Renal cortical epithelial cell (primary cell): Measurements from ENCODE around the gene ENC1. TPM values are rescaled to one million over a fixed set of nuclear protein-coding genes. Genes with fewer than 3 reads are reported as not detected.

Experiments used
- DNase-seq: peaks from one replicate; pipeline ENCODE4 v3.0.0-alpha.2; 2011; ENCODE audit warnings: low read depth
- total RNA-seq: library from RNA; depleted of rRNA; stranded (reverse); fragments of >200 nt; gene quantifications from 2 replicates; pipeline ENCODE4 v1.2.3, GENCODE V29; 2014

Gene ENC1
- total RNA-seq, 1 donor from 2014 or later: 44.5 TPM

DNA sequence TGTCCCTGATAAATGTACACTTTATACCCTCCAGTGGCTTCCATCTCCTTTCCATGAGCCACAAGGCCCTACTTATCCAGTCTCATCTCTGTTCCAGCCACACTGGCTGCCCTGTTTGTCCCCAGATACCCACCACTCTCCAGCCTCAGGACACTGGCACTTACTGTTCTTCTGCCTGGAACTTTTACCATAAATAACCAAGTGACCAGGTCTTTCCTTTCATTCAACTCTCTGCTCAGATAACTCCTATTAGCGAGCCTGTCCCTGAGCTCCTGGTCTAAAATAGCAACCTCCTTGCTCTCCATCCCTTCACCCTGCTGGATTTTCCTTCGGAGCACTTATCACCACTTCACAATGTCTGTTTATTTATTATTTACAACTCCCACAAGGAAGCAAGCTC is 16.6 kb upstream of the ENC1 start:
- no peak for DNase-seq

DNA sequence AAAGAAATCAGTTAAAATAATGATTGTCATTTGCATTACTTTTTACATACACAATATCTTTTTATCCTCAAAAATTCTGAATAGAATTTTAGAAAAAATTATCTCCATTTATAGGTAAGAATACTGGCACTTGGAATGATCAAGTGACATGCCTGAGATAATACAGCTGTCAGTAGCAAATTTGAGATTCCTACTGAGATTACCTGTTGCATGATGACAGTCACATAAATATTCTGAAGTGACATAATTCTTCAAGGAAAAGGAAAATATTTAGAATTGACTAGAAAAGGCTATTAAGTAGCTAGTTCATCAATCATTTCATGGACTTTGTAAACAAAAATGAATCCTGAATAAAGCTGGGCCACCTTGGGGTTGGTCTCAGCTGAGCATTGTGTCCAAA is 15.2 kb upstream of the ENC1 start:
- no peak for DNase-seq

DNA sequence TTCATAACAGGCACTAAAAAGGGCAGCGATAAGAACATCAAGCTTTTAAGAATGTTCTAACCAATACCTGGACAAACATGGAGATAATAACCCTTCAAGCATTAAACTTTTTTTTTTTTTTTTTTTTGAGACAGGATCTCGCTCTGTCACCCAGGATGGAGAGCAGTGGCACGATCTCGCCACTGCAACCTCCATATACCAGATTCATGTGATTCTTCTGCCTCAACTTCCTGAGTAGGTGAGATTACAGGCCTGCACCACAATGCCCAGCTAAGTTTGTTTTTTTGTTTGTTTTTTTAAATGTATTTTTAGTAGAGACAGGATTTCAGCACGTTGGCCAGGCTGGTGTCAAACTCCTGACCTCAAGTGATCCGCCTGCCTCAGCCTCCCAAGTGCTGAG is 14.7 kb upstream of the ENC1 start:
- no peak for DNase-seq

DNA sequence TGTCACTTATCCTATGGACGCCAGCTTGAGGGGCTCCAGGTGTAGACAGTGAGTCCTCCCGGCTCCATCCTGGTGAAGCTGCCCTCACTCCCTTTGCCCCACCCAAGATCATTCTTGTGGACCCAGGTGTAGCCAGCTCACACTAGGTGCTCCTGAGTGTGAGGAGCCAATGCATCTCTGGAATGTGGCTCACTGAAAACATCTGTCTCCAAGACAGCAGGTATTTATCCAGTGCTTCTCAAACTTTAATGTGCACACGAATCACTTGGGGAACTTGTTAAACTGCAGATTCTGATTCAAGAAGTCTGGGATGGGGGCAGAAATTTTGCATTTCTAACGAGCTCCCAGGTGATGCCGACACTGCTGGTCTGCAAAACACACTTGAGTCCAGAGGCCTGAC is 13.5 kb upstream of the ENC1 start:
- DNase-seq: no peak

DNA sequence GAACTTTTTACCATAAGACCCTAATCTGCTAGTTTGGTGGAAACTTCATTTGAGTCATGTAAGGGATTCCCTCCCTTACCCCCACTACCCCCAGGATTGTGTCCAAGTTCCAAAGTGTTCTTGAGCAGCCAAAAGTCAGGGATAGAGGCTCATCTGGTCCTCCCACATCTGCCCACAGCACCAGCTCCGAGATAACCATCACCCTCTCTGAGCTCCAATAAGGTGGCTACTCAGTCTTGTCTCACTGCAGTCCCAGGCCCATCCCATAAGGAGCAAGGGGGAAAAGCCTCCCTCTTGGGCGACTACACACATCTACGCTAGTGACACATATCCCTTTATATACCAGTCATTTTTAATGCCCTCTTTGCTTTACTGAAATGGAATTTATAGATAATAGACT is 12.0 kb upstream of the ENC1 start:
- DNase-seq: no peak

DNA sequence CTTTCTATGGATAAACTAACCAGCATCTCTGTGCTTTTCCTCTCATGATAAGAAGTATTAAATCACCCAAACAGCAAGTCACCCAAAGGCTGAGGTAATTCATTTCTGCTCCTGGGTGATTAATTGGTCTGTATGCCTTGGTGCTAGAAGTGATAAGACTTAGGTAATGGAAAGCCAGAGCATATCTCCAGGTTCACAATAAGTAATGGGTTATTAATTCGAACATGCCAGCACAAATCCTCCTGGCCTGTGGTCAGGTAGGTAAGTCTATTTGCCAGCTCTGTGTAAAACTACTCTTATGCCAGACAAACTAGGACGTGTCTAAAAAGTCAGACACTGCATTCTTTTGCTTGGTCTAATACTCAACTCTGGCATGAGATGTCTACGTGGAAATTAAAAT is 11.2 kb upstream of the ENC1 start:
- DNase-seq: no peak

DNA sequence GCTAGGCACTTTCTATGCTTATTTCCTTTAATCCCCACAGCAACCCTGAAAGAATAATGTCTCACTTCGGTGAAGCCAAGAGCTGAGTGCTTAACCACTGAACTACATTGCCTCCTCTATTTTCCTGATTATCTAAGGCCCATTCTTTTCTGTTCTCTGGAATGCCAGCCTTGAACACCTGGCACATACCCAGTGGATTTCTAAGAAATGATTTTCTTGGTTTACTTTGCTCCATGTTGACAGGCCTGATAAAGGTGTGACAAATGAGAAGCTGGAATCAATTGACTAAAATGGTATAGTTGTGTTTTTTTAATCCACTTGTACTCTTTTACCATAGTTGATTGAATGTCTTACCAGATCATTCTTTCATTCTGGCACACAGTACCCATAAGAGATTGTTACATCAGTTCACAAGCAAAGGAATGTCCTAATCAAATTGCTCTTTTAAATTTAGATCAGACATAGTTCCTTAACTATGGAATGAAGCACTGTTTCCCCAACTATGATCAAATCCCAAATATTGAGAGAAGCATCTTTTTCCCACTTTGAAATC is 9.0 kb upstream of the ENC1 start:
- DNase-seq: no peak

DNA sequence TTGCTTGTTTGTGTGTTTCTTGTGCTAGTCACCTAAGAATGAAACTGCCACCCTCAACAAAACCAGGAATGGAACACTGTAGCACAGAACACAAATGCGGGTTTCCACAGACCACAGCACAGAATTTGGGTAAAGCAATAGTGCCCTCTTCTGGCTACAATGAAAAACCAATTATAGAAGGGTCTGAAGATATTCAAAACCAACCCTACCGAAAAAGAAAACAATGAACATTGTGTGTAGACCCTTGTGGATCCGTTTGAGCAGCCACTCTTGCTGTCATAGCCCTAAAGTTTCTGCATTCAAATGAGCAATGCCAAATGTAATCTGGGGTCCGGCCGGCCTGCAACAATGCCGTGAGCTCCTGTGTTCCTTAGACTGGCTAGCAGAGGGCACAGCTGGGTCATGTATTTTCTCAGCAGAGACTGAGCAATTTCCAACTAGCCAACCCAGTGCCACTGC is 8.3 kb upstream of the ENC1 start:
- DNase-seq: peak; percentile 70

DNA sequence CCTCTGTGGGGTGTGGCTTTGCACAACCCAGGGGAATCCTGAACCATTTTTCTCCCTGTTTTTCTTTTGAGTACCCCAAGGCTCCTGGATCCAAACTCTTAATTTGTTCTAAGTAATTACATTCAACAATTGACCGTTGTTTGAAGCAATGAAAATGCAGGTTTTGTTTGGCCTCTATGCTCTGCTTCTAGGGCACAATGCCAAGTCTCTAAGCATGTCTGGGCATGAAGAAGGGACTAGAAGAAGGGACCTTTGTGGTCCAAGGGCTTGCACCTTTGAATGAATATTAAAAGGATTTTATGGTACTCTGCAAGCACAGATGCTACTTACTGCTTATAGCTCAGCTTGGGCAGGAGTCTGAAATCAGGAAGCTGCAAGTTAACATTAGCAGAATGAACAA is 6.6 kb upstream of the ENC1 start:
- DNase-seq: no peak

DNA sequence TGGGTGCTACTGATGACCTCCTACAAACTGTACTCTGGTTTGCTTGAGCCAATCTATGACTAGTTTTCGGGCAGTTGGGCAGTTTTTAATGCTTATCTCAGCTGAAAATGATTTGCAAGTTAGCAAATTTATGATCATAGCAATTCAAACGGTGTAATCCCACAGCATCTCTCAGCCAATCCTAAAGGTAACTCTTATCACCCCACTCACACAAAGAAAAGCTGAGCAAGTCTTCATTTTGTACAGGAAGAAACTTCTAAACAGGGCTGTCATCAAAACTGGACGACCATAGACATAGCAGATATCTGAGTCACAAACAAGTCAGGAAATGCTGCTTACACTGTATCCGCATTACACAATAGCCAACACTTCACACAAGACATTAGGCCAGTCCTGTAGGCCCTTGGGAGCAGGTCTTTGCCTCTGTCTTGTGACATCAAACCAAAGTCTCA is 2.6 kb upstream of the ENC1 start:
- peak; percentile 97 for DNase-seq

DNA sequence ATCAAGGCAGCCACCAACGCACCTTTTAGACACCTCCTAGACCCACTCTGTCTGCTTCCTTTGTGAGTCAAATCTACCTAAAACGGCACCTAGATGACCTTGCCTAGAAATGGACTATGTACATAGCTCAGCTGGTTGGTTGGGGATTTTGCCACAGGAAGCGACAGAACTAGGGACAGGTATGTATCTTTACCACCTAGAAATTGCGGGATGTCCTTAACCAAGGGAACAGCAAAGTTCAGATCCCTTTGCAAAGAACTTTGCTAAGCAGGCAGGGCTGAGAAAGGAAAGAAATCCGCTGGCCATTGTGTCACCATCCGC is 2.0 kb upstream of the ENC1 start:
- no peak for DNase-seq

DNA sequence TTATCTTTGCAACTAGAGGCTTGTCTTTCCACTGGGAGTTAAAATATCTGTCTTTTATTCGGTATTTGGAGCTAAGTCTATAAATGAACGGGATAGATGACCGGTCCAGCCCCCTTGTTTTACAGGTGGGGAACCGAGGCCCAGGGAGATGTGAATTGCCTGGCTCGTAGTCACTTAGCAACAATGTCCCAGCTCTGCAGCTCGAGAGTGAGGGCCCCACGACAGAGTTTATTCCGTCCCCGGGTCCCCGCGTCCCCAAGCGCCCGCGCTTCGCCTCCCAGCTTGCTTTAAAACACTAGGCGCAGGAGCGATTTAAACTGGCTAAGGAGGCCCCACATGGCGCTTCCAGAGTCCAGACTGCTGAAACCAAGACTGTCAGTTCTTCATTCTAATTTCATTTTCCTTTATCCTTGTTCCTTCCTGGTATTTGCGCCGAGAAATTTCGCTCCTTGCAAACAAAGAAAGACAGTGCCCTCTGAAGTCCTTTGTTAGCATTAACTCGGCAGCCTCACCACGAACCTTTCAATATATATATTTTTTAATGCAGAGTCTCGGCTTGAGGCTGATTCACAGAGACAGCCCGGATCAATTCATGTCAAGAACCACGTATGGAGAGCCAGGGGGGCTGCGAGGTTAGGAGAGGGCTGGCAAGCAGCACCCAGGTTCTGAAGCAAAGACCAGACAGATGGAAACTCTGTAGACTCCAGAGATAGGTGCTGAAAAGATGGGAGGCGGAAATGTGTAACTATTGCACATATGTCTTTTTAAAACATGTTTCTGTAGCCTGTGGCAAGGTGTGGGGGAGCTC is 1.4 kb upstream of the ENC1 start:
- peak; percentile 84 for DNase-seq

DNA sequence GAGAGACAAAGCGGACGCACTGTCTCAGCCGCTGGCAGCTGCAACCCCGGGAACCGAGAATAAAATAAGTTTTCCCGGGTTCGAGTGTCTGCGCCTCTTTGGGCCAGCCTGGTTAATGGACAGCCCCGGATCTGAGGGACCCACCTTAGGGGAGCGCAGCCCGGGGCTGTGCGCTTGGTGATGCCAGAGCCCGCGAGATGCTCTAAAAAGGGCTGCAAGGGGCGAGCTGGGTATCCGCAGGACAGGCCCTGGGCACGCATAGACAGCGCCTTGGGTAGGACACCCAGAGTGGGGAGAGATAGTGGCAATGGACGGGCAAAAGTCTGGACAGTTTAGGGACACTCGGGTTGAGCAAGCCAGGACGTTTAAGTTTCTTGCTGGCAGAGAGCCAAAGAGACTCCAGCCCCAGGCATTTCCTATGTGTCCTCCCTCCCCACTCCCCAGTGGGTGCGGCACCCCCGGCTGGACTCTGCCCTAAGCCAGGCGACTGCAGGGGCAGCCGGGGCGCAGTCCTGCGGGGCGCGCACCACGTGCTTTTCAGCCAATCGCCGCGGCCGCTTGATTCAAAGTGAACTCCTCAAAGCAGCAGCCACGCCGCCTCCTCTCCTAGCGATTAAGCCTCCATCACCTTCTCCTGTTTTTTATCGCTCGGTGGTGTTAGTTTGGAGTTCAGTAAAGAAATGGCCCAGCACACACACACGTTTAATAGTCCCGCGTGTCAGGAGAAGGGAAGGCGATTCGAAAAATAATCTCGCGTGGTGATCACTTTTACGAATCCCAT is 616 bp upstream of the ENC1 start:
- DNase-seq: no peak

DNA sequence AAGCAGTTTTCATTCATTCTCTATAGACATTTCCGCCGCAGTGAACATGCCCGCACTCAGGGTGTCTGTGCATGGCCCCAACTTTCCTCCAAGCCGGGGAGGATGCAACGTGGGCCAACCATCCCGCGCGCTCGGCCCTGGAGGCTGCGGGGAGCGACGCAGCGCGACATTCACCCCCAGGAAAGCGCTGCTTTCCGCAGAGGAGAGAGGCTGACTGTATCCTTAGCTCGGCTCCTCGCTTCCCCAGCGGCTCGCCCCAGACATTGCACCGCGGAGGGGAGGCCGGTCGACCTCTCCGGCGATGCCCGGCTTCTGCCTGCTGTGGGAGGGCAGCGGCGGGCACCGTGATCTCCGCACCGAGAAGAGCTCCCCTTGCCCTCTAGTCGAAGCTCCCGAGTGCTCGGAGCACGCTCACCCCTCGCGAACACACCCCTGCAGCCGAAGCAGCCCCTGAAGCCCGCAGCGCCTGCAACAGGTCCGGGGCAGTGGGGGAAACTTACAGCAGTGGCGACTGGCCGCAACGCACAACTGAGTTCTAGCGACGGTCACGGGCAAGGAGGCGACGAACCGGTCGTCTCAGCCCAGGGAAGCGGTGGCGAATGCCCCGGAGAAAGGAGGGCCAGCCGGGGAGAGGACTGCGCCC is 600 bp downstream of the ENC1 start:
- no peak for DNase-seq

DNA sequence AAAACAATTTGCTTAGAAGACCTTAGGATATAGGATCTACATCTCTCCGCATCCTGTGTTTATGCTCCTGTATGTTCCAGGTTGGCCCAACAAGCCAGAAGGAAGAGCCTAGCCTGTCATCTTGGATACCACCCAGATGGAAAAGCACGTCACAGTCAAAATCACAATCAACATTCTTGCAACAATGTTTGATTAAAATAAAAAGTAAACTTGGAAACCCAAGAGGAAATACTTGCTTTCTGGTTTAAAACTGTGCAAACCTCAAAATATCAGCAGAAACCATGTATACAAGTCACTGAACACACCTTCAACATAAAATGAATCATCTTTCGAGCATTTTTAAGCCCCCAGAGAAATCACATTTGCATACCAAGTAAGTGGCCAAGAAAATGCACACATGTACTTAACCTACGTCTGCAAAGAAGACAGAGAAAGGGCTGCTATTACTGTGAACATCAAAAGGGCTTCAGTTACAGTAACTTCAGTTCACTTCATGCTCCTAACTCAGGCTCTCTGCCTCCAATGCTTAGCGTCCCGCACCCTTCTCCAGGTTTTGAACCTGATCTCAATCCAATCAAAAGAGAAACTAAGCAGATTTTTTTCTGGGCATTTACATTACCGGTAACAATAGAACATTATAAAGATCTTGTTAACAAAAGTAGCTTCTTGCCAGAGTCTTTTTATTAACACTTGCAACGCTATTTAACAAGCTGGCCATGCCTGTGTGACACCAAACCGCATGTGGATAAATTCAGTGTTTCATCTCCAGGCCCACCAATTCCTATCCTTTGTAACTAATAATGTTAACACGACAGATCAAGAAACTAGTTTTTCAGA is 1.3 kb downstream of the ENC1 start:
- DNase-seq: peak; percentile 68

DNA sequence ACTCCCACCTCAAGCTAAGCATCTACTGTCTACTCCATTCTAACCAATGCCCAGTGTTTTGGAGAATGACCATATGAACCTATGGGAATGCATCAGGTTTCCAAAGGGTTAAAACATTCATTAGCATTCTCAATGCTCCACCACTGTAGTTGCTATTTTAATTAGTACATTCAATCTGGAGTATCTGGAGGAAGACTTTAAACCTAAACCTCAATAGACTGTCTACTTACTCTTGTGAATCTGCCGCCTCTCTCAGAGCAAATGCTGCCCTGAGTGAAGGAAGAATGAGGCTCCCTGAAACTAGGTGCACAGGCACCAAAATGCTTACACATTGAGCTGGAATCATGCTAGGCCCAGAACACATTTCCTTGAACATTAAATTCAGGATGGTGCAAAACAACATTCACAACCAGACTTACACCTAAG is 2.0 kb downstream of the ENC1 start:
- DNase-seq: no peak

DNA sequence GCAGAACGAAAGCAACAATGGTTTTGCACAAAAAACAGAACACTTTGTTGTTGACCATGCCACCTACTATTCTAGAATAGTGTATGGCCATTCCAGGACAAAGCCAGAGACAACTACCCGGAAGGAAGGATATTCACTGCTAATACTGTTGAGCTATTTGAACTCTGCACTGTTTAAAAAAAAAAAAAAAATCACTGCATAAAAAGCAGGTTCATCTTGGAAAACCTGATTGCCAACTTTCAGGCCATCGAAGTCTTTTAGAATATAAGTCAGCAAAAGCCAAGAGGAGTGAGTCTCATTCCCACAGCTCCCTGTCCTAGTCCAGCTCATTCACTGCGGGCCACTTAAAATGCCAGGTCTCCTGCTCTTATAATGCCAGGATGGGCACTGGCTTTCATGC is 4.0 kb downstream of the ENC1 start:
- no peak for DNase-seq

DNA sequence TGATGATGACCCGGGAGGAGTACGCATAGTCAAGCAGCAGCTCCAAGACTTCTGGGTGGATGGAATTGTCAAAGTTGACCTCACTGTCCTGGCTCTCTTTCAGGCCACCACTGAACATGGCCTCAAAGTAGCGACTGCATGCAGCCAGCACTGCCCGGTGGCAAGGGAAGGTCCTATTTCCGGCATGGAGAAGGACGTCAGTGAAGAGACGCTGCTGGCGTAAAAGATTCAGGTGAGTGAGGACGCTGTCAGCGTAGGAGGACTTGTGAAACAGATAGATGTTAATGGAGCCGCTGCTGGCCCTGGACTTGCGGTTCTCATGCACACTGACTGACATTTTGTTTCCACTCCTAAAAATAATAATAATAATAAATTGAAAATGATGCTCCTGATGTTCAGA is 4.4 kb downstream of the ENC1 start:
- DNase-seq: no peak

DNA sequence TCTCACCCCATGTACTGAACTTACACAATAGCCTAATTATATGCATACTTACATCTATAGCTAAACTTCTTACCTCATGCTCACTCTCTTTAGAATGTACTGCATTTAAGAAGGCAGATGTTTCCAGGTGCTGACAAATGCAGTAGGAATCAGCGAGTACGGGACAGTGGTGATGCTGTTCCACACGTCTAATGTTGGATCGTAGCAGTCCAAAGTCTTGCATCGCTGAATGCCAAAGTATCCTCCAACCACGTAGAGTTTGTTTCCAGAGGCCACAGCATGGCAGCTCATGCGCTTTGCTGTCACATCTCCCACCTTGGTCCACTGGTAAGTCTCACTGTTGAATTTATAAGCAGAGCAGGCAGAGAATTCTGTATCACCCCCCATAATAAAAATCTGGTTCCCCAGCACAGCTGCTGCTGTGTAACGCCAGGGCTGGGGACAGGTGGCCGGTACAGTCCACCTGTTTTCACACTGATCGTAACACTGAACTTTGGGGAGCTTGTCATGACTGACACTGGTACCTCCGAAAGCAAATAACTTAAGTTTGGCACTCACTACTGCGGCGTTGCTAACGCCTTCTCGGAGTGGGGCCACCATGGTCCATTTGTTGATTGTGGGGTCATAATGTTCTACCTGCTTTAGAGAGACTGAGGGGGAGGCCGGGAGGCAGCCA is 5.8 kb downstream of the ENC1 start:
- DNase-seq: no peak

DNA sequence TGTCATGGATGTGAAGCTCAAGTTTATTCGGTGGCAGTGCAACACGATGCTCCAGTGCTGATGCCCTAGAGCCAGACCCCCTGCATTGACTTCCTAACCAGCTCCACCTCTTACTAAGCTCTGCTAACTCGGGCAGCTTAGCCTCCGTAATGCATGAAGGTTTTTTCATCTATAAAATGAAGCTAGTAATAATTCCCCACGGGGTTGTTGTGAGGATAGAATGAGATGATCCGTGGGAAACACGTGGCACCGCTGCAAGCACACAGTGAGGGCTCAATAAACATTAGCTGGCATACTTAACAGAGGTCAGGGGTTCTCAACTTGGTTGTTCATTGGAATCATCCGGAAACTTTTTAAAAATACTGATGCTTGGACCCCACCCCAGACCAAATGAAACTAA is 6.8 kb downstream of the ENC1 start:
- DNase-seq: no peak

DNA sequence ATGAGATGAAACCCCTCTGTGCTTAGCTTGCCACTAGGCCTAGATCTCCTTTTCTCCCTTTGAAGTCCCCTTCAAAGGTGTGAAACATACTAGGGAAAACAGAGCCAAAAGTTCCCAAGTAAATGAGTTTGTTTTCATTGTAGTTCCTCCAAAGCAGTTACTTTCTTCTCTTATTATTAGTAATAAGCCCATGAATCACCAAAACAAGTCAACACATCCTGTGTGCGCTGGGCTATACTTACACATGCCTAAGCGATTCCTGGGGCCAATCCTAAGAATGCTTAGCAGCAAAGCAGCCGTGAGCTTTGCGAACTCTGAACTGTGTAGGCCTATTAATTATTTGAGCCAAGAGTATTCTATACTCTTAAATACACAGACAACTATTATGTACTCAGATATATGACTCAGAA is 7.6 kb downstream of the ENC1 start:
- peak; percentile 79 for DNase-seq
